C4-2B (cell line): ENCODE measurements around the gene STEAP4.

Experiments used
- H3K27ac ChIP-seq: fragments of 450-650 bp; 2 replicates; pipeline ENCODE4 v1.5.1; 2017
- CTCF ChIP-seq: fragments of 450-650 bp; conservative IDR thresholded peaks from 2 replicates; pipeline ENCODE4 v1.5.1; 2017; ENCODE audit warnings: mild to moderate bottlenecking
- ZFX ChIP-seq: fragments of 450-650 bp; IDR thresholded peaks from 2 replicates; pipeline ENCODE4 v1.6.1; 2017

Gene STEAP4

GRCh38 chr7:88306590-88307048, at the start of gene STEAP4:
Gene STEAP4, minus strand, starts transcription at chr7:88306894. Its CDS starts 22,625 bp downstream, at chr7:88284269.
- peak within 1 kb of the TSS; percentile 2; the same call in 1 of the 2 replicates for H3K27ac ChIP-seq
- TF ChIP-seq ZFX, result no peak
- TF ChIP-seq CTCF, result no peak

DNA sequence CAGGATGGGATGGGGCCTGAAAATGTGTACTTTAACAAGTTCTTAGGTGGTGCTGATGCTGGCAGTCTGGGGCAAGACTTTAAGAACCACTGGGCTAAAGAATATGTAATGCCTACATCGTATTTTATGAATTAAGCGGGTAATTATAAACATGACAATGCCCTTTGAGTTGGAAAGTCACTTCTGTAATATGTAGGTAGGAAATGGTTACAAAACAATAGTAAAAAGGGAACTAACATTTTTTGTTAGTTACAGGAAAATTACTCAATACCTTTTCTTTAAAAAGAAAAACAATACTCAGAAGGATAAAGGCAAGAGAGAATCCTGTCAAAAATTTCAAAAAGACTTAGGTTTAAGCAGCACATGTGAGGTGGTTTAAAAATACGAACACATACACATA, 48.3 kb upstream of the STEAP4 start:
- TF ChIP-seq ZFX (no peak), CTCF (no peak)
- no peak overlapping the region for H3K27ac ChIP-seq

- no peak overlapping the region for H3K27ac ChIP-seq
- TF ChIP-seq CTCF, result no peak; the same call in 1 of the 2 replicates
- TF ChIP-seq ZFX, result no peak
Observed at GRCh38 chr7:88350118-88350517, 43.4 kb upstream of the STEAP4 start.

- TF ChIP-seq ZFX, result no peak
- H3K27ac ChIP-seq, result no peak overlapping the region
Observed at GRCh38 chr7:88347517-88347916, 40.8 kb upstream of the STEAP4 start.

DNA sequence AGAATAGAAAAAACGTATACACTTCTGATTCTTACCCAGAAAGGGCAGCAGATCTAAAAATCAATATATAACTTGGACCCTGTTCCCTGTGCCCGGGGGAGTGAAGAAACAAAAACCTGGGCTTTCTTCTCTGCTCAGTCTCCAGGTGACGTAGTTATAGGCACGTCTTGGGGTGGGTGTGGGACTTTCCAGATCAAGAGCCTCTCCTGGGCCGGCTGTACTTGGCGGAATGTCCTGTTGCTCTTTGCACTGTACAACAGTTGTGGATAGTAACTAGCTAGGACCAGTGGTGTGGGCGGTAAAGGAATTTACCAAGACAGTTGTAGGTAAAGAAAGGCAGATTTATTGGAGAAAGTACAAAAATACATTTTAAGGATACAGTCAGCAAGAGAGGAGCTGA, 40.4 kb upstream of the STEAP4 start:
- no peak overlapping the region for H3K27ac ChIP-seq
- no peak for TF ChIP-seq ZFX
- TF ChIP-seq CTCF, result no peak

DNA sequence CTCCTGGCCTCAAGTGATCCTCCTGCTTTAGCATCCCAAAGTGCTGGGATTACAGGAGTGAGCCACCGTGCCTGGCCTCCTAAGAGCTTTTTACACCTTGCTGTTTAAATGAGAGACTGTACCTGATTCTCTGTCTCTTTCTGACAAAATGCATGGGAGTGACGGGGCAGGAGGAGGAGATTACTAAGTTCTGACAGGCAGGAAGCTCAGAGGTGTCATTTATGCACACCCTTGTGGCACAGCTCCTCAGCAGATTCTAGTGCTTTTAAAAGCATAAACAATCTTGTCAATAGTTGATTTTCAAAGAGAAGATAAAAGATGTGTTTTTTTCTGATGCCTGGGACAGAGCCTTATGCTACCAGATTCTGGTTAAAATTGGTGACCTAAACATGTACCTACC, 39.7 kb upstream of the STEAP4 start:
- TF ChIP-seq ZFX, result no peak
- no peak for TF ChIP-seq CTCF
- no peak overlapping the region for H3K27ac ChIP-seq

- no peak overlapping the region for H3K27ac ChIP-seq
- TF ChIP-seq CTCF (peak; percentile 75), ZFX (no peak)
Observed at GRCh38 chr7:88344956-88345832, 38.5 kb upstream of the STEAP4 start.

DNA sequence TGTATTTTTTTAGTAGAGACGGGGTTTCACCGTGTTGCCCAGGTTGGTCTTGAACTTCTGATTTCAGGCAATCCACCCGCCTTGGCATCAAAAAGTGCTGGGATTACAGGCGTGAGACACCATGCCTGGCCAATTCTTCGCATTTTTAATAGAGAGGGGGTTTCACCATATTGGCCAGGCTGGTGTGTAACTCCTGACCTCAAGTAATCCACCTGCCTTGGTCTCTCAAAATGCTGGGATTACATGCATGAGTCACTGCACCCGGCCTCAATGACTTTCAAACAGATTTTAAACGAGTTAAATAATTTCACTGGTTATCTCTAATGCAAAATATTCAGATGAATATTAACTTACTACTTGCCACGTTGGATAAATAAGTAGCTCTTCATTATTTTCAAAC, 37.6 kb upstream of the STEAP4 start:
- H3K27ac ChIP-seq, result no peak overlapping the region
- no peak for TF ChIP-seq ZFX
